Suprapubic skin (tissue), 2 donors: ENCODE measurements around the gene SPECC1.

Experiments used
- EP300 ChIP-seq: sonication (generic); formaldehyde crosslinking; IDR thresholded peaks from one replicate; pipeline ENCODE4 v1.6.1; 2017; ENCODE audit warnings: antibody characterized with exemption
- POLR2A ChIP-seq, 2 donors: fragments of 450-650 bp; IDR thresholded peaks; one replicate each; pipeline ENCODE4 v1.6.1; 2017; ENCODE audit warnings: antibody characterized with exemption in 2 of 2, mild to moderate bottlenecking in 2 of 2, moderate library complexity in 2 of 2

GRCh38 chr17:20259668-20260067, 250.5 kb downstream of the SPECC1 start:
- no peak for TF ChIP-seq POLR2A (IDR thresholded peaks at IDR 0.05)
- TF ChIP-seq EP300: no peak
